Panc1 (cell line): ENCODE data around the gene CREB3L1. TPM values are rescaled to one million over a fixed set of nuclear protein-coding genes. Genes with fewer than 3 reads are reported as not detected.

Experiments used
- ATAC-seq: fragments of 200-7000 bp; cut with Tn5 transposase; 2 replicates; pipeline ENCODE4 v1.9.1; 2020; ENCODE audit warnings: mild to moderate bottlenecking, moderate library complexity
- BruUV-seq: library from RNA; stranded (reverse); fragments of 400-500 nt; replicated peaks from 2 replicates; lab custom pipeline; 2021; lab: Mats Ljungman, UMichigan
- CTCF ChIA-PET: fragments of 300-600 bp; sonication (Branson Sonifier 250); formaldehyde crosslinking; loops from one replicate; lab custom pipeline; 2022; ENCODE audit warnings: antibody characterized with exemption; lab: Charles Lee
- POLR2A ChIA-PET: fragments of 300-600 bp; sonication (Branson Sonifier 250); formaldehyde crosslinking; loops from one replicate; lab custom pipeline; 2022; ENCODE audit warnings: antibody characterized with exemption; lab: Charles Lee
- DNase-seq: peaks from one replicate; pipeline ENCODE4 v3.0.0-alpha.2; 2010; ENCODE audit warnings: low read depth, low spot score
- H3K27ac ChIP-seq: 2 replicates; pipeline ENCODE4 v1.5.1; 2011; ENCODE audit warnings: mild to moderate bottlenecking, low read length, inconsistent platforms
- H3K27me3 ChIP-seq: fragments of 200-500 bp; sonication (Bioruptor generic); 2 replicates; pipeline ENCODE4 v1.6.0; 2014; ENCODE audit warnings: low read length, inconsistent platforms; ENCODE audit not compliant: control insufficient read depth, insufficient read depth
- H3K36me3 ChIP-seq: fragments of 200-500 bp; sonication (Bioruptor generic); 2 replicates; pipeline ENCODE4 v1.5.1; 2014; ENCODE audit warnings: inconsistent platforms, mild to moderate bottlenecking, low read length, moderate library complexity; ENCODE audit not compliant: control insufficient read depth, insufficient read depth
- H3K4me1 ChIP-seq: 2 replicates; pipeline ENCODE4 v1.5.1; 2011; ENCODE audit warnings: inconsistent platforms, mild to moderate bottlenecking, low read length, moderate library complexity; ENCODE audit not compliant: control insufficient read depth, insufficient read depth
- H3K4me3 ChIP-seq, 2 experiments: 2 replicates each; pipeline ENCODE4 v1.5.1; 2011 to 2012; ENCODE audit warnings: low read depth in 2 of 2, low read length in 2 of 2, mild to moderate bottlenecking in 2 of 2, inconsistent platforms in 1 of 2, moderate library complexity in 1 of 2
- H3K9me3 ChIP-seq: fragments of 200-500 bp; sonication (Bioruptor generic); 2 replicates; pipeline ENCODE4 v1.5.1; 2014; ENCODE audit warnings: low read depth, mild to moderate bottlenecking, inconsistent platforms, low read length, moderate library complexity; ENCODE audit not compliant: control insufficient read depth, insufficient read depth
- CTCF ChIP-seq: fragments of 450-650 bp; IDR thresholded peaks from 2 replicates; pipeline ENCODE4 v1.5.1; 2017; ENCODE audit warnings: mild to moderate bottlenecking
- POLR2AphosphoS5 ChIP-seq: IDR thresholded peaks from 2 replicates; pipeline ENCODE4 v1.6.1; 2012; ENCODE audit warnings: mild to moderate bottlenecking, low read depth, low read length, moderate library complexity
- REST ChIP-seq, 2 experiments: IDR thresholded peaks; 2 replicates each; pipeline ENCODE4 v1.6.1; 2011 to 2012; ENCODE audit warnings: low read depth in 2 of 2, control low read depth in 1 of 2, low read length in 1 of 2, mild to moderate bottlenecking in 1 of 2, moderate library complexity in 1 of 2; ENCODE audit not compliant: insufficient read depth in 1 of 2
- SIN3A ChIP-seq: IDR thresholded peaks from 2 replicates; pipeline ENCODE4 v1.6.1; 2012; ENCODE audit warnings: low read depth, mild to moderate bottlenecking, low read length, moderate library complexity, borderline replicate concordance; ENCODE audit not compliant: insufficient read depth
- TCF7L2 ChIP-seq: IDR thresholded peaks from 2 replicates; pipeline ENCODE4 v1.6.1; 2011; ENCODE audit warnings: mild to moderate bottlenecking, low read depth, low read length, inconsistent platforms
- in situ Hi-C: cut with HindIII; loops from 2 replicates; pipeline ENCODE4 v1.10.0; 2016; ENCODE audit warnings: low sequenced_read_pairs, low pct_unique_long_range_greater_than_20kb
- intact Hi-C: fragments of 100-400 bp; cut with micrococcal nuclease; formaldehyde crosslinking; loops from one replicate; pipeline ENCODE4 v1.10.0; 2022; ENCODE audit not compliant: unreplicated experiment
- total RNA-seq: library from RNA; stranded (reverse); gene quantifications from one replicate; pipeline ENCODE4 v1.2.1, GENCODE V29; 2021; ENCODE audit not compliant: unreplicated experiment

CREB3L1 gene
- total RNA-seq, 1 experiment from 2014 or later: 35.6 TPM

- ATAC-seq: no peak
- Histone ChIP-seq H3K4me3 (no peak overlapping the region), H3K4me1 (peaks cover 27% of the 10 kb centered on the region), H3K36me3 (no peaks in the 10 kb centered on the region), H3K27ac (no peak overlapping the region), H3K9me3 (no peaks in the 10 kb centered on the region), H3K27me3 (no peaks in the 10 kb centered on the region)
- CTCF ChIA-PET: interaction anchor here (0.6 kb wide), 1 partner anchor 1575 kb away, joined by 3 read pairs; no protein-coding TSS in a partner anchor
- in situ Hi-C loops (no loop called here), intact Hi-C loops (no loop called here)
- no peak for TF ChIP-seq REST (IDR thresholded peaks at IDR 0.05; ENCODE audit: insufficient read depth in 1 of 2, low read depth in 2 of 2, low read length in 1 of 2)
- TF ChIP-seq CTCF: no peak
- TF ChIP-seq TCF7L2: no peak
- no peak for TF ChIP-seq SIN3A
- TF ChIP-seq POLR2AphosphoS5: no peak
- DNase-seq: no peak
- no TSS peak for BruUV-seq
- POLR2A ChIA-PET: interaction anchor here (0.6 to 0.7 kb wide), 2 partner anchors 13 to 16 kb away, joined by 4 read pairs; no protein-coding TSS in a partner anchor
Measured at GRCh38 chr11:46350695-46351094, 73.2 kb downstream of the CREB3L1 start.

- Histone ChIP-seq H3K27me3 (no peaks in the 10 kb centered on the region), H3K4me1 (peaks cover 27% of the 10 kb centered on the region), H3K27ac (no peak overlapping the region), H3K4me3 (no peak overlapping the region), H3K9me3 (no peaks in the 10 kb centered on the region), H3K36me3 (no peaks in the 10 kb centered on the region)
- no peak for TF ChIP-seq CTCF
- TF ChIP-seq REST (IDR thresholded peaks at IDR 0.05; ENCODE audit: insufficient read depth in 1 of 2, low read depth in 2 of 2, low read length in 1 of 2): no peak
- no peak for TF ChIP-seq SIN3A
- no peak for TF ChIP-seq TCF7L2
- no peak for TF ChIP-seq POLR2AphosphoS5
- intact Hi-C loops (no loop called here), in situ Hi-C loops (no loop called here)
- BruUV-seq: no TSS peak
- DNase-seq: no peak
- no peak for ATAC-seq
- ChIA-PET POLR2A (interaction anchor here (0.7 kb wide), 1 partner anchor 12 kb away, joined by 4 read pairs; no protein-coding TSS in a partner anchor), CTCF (interaction anchor here (1.4 kb wide), 2 partner anchors 10 to 16 kb away, joined by 3 to 6 read pairs; no protein-coding TSS in a partner anchor)
Measured at GRCh38 chr11:46351148-46351547, 73.7 kb downstream of the CREB3L1 start.
